A549 (cell line): ENCODE measurements around the gene TMEM8B.

Source experiments
- CTCF ChIP-seq: fragments of >200 bp; sonication (Bioruptor Twin); formaldehyde crosslinking; IDR thresholded peaks from 3 replicates; pipeline ENCODE4 v1.5.1; 2016
- JUN ChIP-seq, 2 experiments: fragments of >200 bp; sonication (Bioruptor Twin); formaldehyde crosslinking; IDR thresholded peaks; 2 replicates in 1 of 2; 3 replicates in 1 of 2; pipeline ENCODE4 v1.6.1; 2016 to 2017
- KDM1A ChIP-seq: fragments of 200-600 bp; sonication (generic); IDR thresholded peaks from 2 replicates; pipeline ENCODE4 v1.6.1; 2016; ENCODE audit warnings: low read depth, mild to moderate bottlenecking
- POLR2A ChIP-seq: IDR thresholded peaks from 2 replicates; pipeline ENCODE4 v1.6.1; 2012; ENCODE audit warnings: mild to moderate bottlenecking, low read length
- RAD21 ChIP-seq, 2 experiments: fragments of >200 bp in 1 of 2; sonication (Bioruptor Twin) in 1 of 2; formaldehyde crosslinking in 1 of 2; IDR thresholded peaks in 1 of 2; conservative IDR thresholded peaks in 1 of 2; 2 replicates in 1 of 2; 3 replicates in 1 of 2; pipeline ENCODE4 v1.6.1; 2012 to 2018; ENCODE audit warnings: inconsistent platforms in 1 of 2
- RFX5 ChIP-seq: fragments of 450-650 bp; IDR thresholded peaks from 2 replicates; pipeline ENCODE4 v1.7.1; 2014; ENCODE audit warnings: antibody characterized with exemption, mild to moderate bottlenecking, moderate library complexity
- SREBF2 ChIP-seq: fragments of 450-650 bp; IDR thresholded peaks from 2 replicates; pipeline ENCODE4 v1.6.1; 2014; ENCODE audit warnings: mild to moderate bottlenecking, moderate library complexity
- USF2 ChIP-seq: fragments of 450-650 bp; IDR thresholded peaks from 2 replicates; pipeline ENCODE4 v1.6.1; 2014; ENCODE audit warnings: antibody characterized with exemption

GRCh38 chr9:35834260-35835215, 5.5 kb downstream of the TMEM8B start:
- TF ChIP-seq CTCF (no peak), POLR2A (no peak), RFX5 (no peak), KDM1A (no peak), JUN (IDR thresholded peaks at IDR 0.05) (no peak), USF2 (no peak), RAD21 (conservative IDR thresholded peaks at IDR 0.05 in 1 of 2, IDR thresholded peaks at IDR 0.05 in 1 of 2) (no peak), SREBF2 (no peak)
